Sigmoid colon (tissue), 4 donors: ENCODE results near the gene WBP1.

Source experiments
- POLR2A ChIP-seq, 2 donors: fragments of 450-650 bp; IDR thresholded peaks; one replicate each; pipeline ENCODE4 v1.6.1; 2016; ENCODE audit warnings: antibody characterized with exemption in 2 of 2, mild to moderate bottlenecking in 2 of 2, moderate library complexity in 2 of 2
- POLR2AphosphoS5 ChIP-seq, 4 donors: sonication (generic); formaldehyde crosslinking; IDR thresholded peaks; one replicate each; pipeline ENCODE4 v1.6.1; 2017; ENCODE audit warnings: antibody characterized with exemption in 4 of 4

DNA sequence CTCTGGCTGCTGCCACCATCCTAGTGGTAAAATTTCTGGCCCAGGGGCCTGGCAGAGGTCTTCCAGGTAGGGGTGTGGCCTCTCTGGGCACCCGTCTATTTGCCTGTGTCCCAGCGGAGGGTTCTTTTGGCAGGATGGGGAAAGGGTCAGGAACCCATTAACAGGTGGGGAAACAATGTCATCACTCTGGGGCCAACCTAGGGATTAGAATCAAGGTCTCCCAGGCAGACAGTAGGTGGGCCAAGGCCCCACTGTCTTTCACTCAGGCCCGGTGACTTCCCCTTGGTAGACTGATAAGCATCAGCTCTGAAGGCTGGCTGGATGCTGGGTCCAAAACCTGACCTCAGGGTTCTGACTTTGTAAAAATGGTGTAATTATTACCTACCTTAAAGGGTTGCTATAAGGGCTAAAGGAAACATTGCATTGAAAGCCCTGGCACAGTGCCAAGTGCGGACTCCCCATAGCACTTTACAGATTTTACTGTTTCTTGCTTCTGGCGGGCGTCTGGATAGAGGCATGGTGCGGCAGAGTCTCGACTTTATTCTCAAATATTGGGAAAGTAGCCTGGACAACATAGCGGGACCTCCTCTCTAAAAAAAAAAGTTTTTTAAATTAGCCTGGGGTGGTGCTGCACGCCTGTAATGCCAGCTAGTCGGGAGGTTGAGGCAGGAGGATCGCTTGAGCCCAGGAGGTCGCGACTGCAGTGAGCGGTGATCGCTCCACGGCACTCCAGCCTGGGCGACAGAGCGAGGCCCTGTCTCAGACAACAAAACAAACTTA is 38.9 kb downstream of the WBP1 start:
- TF ChIP-seq POLR2A (IDR thresholded peaks at IDR 0.05) (no peak), POLR2AphosphoS5 (IDR thresholded peaks at IDR 0.05) (no peak)
